Activated T-cell treated with anti-CD3 and anti-CD28 coated beads, Interleukin-2, amount 50 U/mL, for 48 hours (primary cell): ENCODE results near the gene HIBADH.
"Not testable (repeated sequence)": the region's sequence is repeated elsewhere in the genome, so short reads cannot be mapped to it uniquely, and the experiment has no call there.

Experiments used
- DNase-seq, 2 experiments: peaks; one replicate each; pipeline ENCODE4 v3.0.0-alpha.2; 2020

Gene HIBADH

GRCh38 chr7:27533652-27534081, 129.0 kb downstream of the HIBADH start:
- DNase-seq: no peak

- no peak for DNase-seq
Observed at GRCh38 chr7:27532314-27532713, 130.4 kb downstream of the HIBADH start.

GRCh38 chr7:27527348-27527714, 135.4 kb downstream of the HIBADH start:
- DNase-seq: no peak

GRCh38 chr7:27526611-27527347, 135.9 kb downstream of the HIBADH start:
- no peak for DNase-seq

- DNase-seq: no peak
Observed at GRCh38 chr7:27526131-27526530, 136.6 kb downstream of the HIBADH start.

GRCh38 chr7:27523321-27523720, 139.4 kb downstream of the HIBADH start:
- DNase-seq: no peak

- DNase-seq: no peak
Observed at GRCh38 chr7:27522566-27522965, 140.1 kb downstream of the HIBADH start.

- DNase-seq: no peak
Observed at GRCh38 chr7:27520815-27521790, 141.6 kb downstream of the HIBADH start.

- DNase-seq: no peak
Observed at GRCh38 chr7:27519793-27520469, 142.8 kb downstream of the HIBADH start.

- DNase-seq: no peak
Observed at GRCh38 chr7:27518561-27519350, 143.9 kb downstream of the HIBADH start.

- DNase-seq: no peak
Observed at GRCh38 chr7:27516421-27516820, 146.3 kb downstream of the HIBADH start.

GRCh38 chr7:27515933-27516332, 146.8 kb downstream of the HIBADH start:
- no peak for DNase-seq

- no peak for DNase-seq
Observed at GRCh38 chr7:27514861-27515260, 147.8 kb downstream of the HIBADH start.

- no peak for DNase-seq
Observed at GRCh38 chr7:27513885-27514284, 148.8 kb downstream of the HIBADH start.

GRCh38 chr7:27511370-27511769, 151.3 kb downstream of the HIBADH start:
- not testable (repeated sequence) for DNase-seq

- DNase-seq: no peak
Observed at GRCh38 chr7:27510541-27510940, 152.1 kb downstream of the HIBADH start.

- not testable (repeated sequence) for DNase-seq
Observed at GRCh38 chr7:27501879-27502278, 160.8 kb downstream of the HIBADH start.

- no peak for DNase-seq
Observed at GRCh38 chr7:27501001-27501400, 161.7 kb downstream of the HIBADH start.

- DNase-seq: no peak
Observed at GRCh38 chr7:27492224-27492623, 170.5 kb downstream of the HIBADH start.

GRCh38 chr7:27491534-27491933, 171.1 kb downstream of the HIBADH start:
- DNase-seq: no peak

GRCh38 chr7:27487509-27487908, 175.2 kb downstream of the HIBADH start:
- no peak for DNase-seq

GRCh38 chr7:27484451-27484850, 178.2 kb downstream of the HIBADH start:
- DNase-seq: no peak
